Measurements from ENCODE around the gene RSPH6A. TPM values are rescaled to one million over a fixed set of nuclear protein-coding genes. Genes with fewer than 3 reads are reported as not detected.

Gene RSPH6A
- total RNA-seq, 5 donors from 2014 or later (not counting 1 experiment from before 2014, with no cell fraction given) = 0.20 to 0.47 (median 0.38) TPM

DNA sequence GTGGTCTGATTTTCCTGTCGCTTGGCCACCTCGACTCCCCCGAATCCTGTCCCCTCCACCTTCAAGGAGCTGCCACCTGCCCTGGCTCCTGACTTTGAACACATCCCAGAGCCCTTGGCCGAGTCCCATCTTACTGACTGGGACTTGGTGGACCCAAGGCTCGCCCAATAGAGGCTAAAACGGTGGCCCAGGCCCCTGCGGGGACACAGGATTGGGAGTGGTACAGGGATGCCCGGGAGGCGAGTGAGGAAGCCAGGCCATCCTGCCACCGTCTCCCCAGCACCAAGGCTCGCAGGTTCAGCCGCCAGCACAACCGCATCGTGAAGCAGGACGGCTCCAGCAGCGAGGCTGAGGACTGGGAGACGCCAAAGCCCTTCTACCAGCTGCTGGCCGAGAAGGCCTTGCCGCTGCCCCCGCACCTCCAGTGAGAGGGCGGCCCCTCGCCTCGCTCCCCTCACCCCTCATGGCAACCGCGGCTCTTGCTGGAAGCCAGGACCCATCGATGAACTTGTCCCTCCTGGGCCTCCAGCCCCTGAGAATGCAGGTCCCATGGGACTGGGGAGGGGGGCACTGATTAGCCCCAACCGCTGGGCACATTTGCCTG is 51.3 kb downstream of the RSPH6A start:
- Mint-ChIP-seq H3K4me3 (no peak overlapping the region), H3K27ac (no peak overlapping the region), H3K36me3 (no peaks in the 10 kb centered on the region), H3K27me3 (peaks cover 8 to 23% of the 10 kb centered on the region in 2 donors), H3K9me3 (no peaks in the 10 kb centered on the region), H3K4me1 (peaks cover 0 to 3% (median 1%) of the 10 kb centered on the region in 3 donors)
- no peaks in the 10 kb centered on the region for H3K9me3 ChIP-seq
- H3K4me3 ChIP-seq (ENCODE audit: control insufficient read depth in 1 of 2, extremely low read depth in 1 of 2, low read length in 1 of 2) = no peak overlapping the region
- DNase-seq (no peak), ATAC-seq (replicated peaks in 1 of 4) (no peak)
- H3K36me3 ChIP-seq (ENCODE audit: control insufficient read depth in 2 of 2, extremely low read depth in 1 of 2, insufficient read depth in 1 of 2, low read length in 1 of 2) = no peaks in the 10 kb centered on the region
- peaks cover 0 to 12% of the 10 kb centered on the region in 2 experiments for H3K4me1 ChIP-seq (ENCODE audit: control insufficient read depth in 1 of 2, extremely low read depth in 1 of 2, insufficient read depth in 2 of 2, low read length in 2 of 2)
- CTCF ChIA-PET = interaction anchor here in 1 of 2 donors (0.6 kb wide), 1 partner anchor 180 kb away, joined by 3 read pairs; no protein-coding TSS in a partner anchor
- 78% methylated on average over 14 of the region's 27 CpGs for WGBS (ENCODE audit: insufficient coverage)
- H3K27ac ChIP-seq (ENCODE audit: low read length) = no peak overlapping the region
- POLR2A ChIA-PET = interaction anchor here in 1 of 2 donors (0.6 kb wide), 1 partner anchor 344 kb away, joined by 3 read pairs; no protein-coding TSS in a partner anchor
- peaks cover under 1 to 81% of the 10 kb centered on the region in 2 experiments for H3K27me3 ChIP-seq (replicated peaks in 1 of 2; ENCODE audit: control insufficient read depth in 2 of 2, extremely low read depth in 1 of 2, insufficient read depth in 2 of 2, low read length in 1 of 2)

DNA sequence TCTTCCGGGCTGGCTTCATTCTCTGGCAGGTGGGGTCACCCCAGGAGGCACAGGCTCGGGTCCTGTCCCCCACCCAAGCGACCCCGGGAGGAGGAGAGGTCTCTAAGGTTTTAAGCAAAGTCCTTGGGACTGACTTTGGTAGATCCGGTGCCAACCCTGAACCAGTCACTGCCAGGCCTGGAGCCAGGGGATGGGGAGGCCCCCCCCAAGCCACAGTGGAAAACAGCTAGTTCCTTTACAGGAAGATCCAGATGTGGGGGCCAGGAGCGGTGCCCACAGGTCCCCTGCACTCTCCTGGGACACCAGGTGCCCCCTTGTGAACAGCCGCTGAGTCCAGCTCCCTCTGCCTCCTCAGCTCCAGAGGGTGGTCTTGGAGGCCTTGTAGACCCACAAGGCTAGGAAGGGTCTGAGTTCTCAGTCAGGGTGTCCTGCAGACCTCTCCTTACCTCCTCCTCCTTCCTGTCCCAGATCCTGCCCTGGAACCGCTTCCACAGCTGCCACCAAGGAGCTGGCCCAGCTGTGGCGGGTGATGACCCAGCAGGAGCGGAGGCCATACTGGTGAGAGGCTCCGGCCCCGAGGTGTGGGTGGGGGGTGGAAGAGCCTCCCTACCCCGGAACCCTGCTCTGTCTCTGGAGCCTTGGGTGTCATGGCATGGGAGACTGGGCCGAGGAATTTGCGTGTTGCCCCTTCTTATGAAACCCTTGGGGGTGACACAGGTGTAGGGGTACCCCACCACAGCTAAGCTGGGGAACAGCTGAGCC is 52.1 kb downstream of the RSPH6A start:
- Histone ChIP-seq H3K9me3 (no peaks in the 10 kb centered on the region), H3K4me1 (ENCODE audit: control insufficient read depth in 1 of 2, extremely low read depth in 1 of 2, insufficient read depth in 2 of 2, low read length in 2 of 2) (peaks cover 0 to 9% of the 10 kb centered on the region in 2 experiments), H3K27me3 (replicated peaks in 1 of 2; ENCODE audit: control insufficient read depth in 2 of 2, extremely low read depth in 1 of 2, insufficient read depth in 2 of 2, low read length in 1 of 2) (peaks cover 2 to 80% of the 10 kb centered on the region in 2 experiments), H3K36me3 (ENCODE audit: control insufficient read depth in 2 of 2, extremely low read depth in 1 of 2, insufficient read depth in 1 of 2, low read length in 1 of 2) (no peaks in the 10 kb centered on the region), H3K4me3 (ENCODE audit: control insufficient read depth in 1 of 2, extremely low read depth in 1 of 2, low read length in 1 of 2) (no peak overlapping the region), H3K27ac (ENCODE audit: low read length) (no peak overlapping the region)
- DNase-seq (no peak), ATAC-seq (replicated peaks in 1 of 4) (no peak)
- 83% methylated on average over 12 of the region's 15 CpGs for WGBS (ENCODE audit: insufficient coverage)
- H3K27me3 Mint-ChIP-seq = peaks cover 8 to 23% of the 10 kb centered on the region in 2 donors
- no peaks in the 10 kb centered on the region for H3K36me3 Mint-ChIP-seq
- peaks cover 0 to 2% (median 1%) of the 10 kb centered on the region in 3 donors for H3K4me1 Mint-ChIP-seq
- no peak overlapping the region for H3K4me3 Mint-ChIP-seq
- H3K27ac Mint-ChIP-seq = no peak overlapping the region
- no peaks in the 10 kb centered on the region for H3K9me3 Mint-ChIP-seq
- POLR2A ChIA-PET = interaction anchor here in 1 of 2 donors (0.6 kb wide), 1 partner anchor 343 kb away, joined by 3 read pairs; no protein-coding TSS in a partner anchor
- CTCF ChIA-PET = no interaction called here

DNA sequence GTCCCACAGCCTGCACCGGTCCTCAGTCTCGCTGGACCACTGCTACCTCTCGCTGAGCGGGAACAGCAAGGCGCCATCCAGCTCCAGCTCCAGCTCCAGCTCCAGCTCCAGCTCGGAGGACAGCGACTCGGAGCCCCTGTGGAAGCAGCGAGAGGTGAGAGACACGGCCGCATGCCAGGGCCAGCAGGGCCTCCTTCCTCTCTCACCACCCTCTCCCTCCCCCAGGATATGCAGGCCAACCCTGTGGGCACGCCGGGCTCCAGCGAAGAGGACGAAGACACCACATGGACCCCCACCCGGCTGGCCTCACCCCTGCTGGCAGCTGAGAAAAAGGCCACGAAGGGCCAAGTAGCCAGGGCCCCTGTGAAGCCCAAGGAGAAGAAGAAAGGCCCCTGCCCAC is 53.4 kb downstream of the RSPH6A start:
- no peaks in the 10 kb centered on the region for H3K4me1 Mint-ChIP-seq
- ChIA-PET POLR2A (no interaction called here), CTCF (no interaction called here)
- Histone ChIP-seq H3K27me3 (replicated peaks in 1 of 2; ENCODE audit: control insufficient read depth in 2 of 2, extremely low read depth in 1 of 2, insufficient read depth in 2 of 2, low read length in 1 of 2) (peaks cover 2 to 70% of the 10 kb centered on the region in 2 experiments), H3K36me3 (ENCODE audit: control insufficient read depth in 2 of 2, extremely low read depth in 1 of 2, insufficient read depth in 1 of 2, low read length in 1 of 2) (no peaks in the 10 kb centered on the region), H3K27ac (ENCODE audit: low read length) (no peak overlapping the region), H3K9me3 (no peaks in the 10 kb centered on the region), H3K4me1 (ENCODE audit: control insufficient read depth in 1 of 2, extremely low read depth in 1 of 2, insufficient read depth in 2 of 2, low read length in 2 of 2) (no peaks in the 10 kb centered on the region), H3K4me3 (ENCODE audit: control insufficient read depth in 1 of 2, extremely low read depth in 1 of 2, low read length in 1 of 2) (no peak overlapping the region)
- H3K27ac Mint-ChIP-seq = no peak overlapping the region
- H3K9me3 Mint-ChIP-seq = no peaks in the 10 kb centered on the region
- no peak for DNase-seq
- peaks cover 8 to 21% of the 10 kb centered on the region in 2 donors for H3K27me3 Mint-ChIP-seq
- H3K36me3 Mint-ChIP-seq = no peaks in the 10 kb centered on the region
- 75% methylated on average over 12 of the region's 17 CpGs for WGBS (ENCODE audit: insufficient coverage)
- no peak for ATAC-seq (replicated peaks in 1 of 4)
- H3K4me3 Mint-ChIP-seq = no peak overlapping the region

DNA sequence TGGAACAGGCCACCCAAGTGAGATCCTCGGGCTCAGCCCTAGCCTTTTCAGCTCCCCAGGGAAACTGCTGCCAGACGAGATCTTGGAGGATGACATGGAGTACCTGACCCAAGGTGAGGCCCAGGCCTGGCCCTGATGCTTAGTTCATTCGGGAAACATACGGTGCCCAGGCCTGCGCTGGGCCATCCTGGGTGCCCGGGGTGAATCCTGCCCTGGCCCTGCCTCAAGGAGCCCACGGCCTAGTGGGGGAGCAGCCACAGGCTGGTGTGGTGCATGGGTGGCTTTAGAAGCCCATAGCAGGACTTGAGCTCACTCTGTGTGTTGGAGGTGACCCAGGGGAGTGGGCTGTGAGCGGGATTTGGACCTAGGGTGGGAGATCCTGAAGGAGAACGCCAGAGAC is 56.2 kb downstream of the RSPH6A start:
- DNase-seq (no peak), ATAC-seq (replicated peaks in 1 of 4) (no peak)
- Mint-ChIP-seq H3K36me3 (no peaks in the 10 kb centered on the region), H3K27me3 (peaks cover 0 to 11% of the 10 kb centered on the region in 2 donors), H3K4me3 (no peak overlapping the region), H3K4me1 (no peaks in the 10 kb centered on the region), H3K9me3 (no peaks in the 10 kb centered on the region), H3K27ac (no peak overlapping the region)
- H3K27me3 ChIP-seq (replicated peaks in 1 of 2; ENCODE audit: control insufficient read depth in 2 of 2, extremely low read depth in 1 of 2, insufficient read depth in 2 of 2, low read length in 1 of 2) = peaks cover 2 to 42% of the 10 kb centered on the region in 2 experiments
- no peaks in the 10 kb centered on the region for H3K36me3 ChIP-seq (ENCODE audit: control insufficient read depth in 2 of 2, extremely low read depth in 1 of 2, insufficient read depth in 1 of 2, low read length in 1 of 2)
- H3K27ac ChIP-seq (ENCODE audit: low read length) = no peak overlapping the region
- H3K4me1 ChIP-seq (ENCODE audit: control insufficient read depth in 1 of 2, extremely low read depth in 1 of 2, insufficient read depth in 2 of 2, low read length in 2 of 2) = no peaks in the 10 kb centered on the region
- no peak overlapping the region for H3K4me3 ChIP-seq (ENCODE audit: control insufficient read depth in 1 of 2, extremely low read depth in 1 of 2, low read length in 1 of 2)
- H3K9me3 ChIP-seq = no peaks in the 10 kb centered on the region
- ChIA-PET POLR2A (no interaction called here), CTCF (no interaction called here)
- WGBS (ENCODE audit: insufficient coverage) = 79% methylated on average over 8 of the region's 9 CpGs

DNA sequence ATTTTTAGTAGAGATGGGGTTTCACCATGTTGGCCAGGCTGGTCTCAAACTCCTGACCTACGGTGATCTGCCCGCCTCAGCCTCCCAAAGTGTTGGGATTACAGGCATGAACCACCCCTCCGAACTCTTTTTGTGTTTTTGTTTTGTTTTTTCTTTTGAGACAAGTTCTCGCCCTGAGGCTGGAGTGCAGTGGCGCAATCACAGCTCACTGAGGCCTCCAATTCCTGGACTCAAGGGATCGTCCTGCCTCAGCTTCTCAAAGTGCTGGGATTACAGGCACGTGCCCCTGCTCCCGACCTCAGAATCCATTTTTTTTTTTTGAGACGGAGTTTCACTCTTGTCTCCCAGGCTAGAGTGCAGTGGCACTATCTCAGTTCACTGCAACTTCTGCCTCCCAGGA is 57.4 kb downstream of the RSPH6A start:
- H3K27ac ChIP-seq (ENCODE audit: low read length) = no peak overlapping the region
- H3K36me3 ChIP-seq (ENCODE audit: control insufficient read depth in 2 of 2, extremely low read depth in 1 of 2, insufficient read depth in 1 of 2, low read length in 1 of 2) = no peaks in the 10 kb centered on the region
- no peak for DNase-seq
- H3K27ac Mint-ChIP-seq = no peak overlapping the region
- 80% methylated on average over 8 of the region's 9 CpGs for WGBS (ENCODE audit: insufficient coverage)
- H3K9me3 Mint-ChIP-seq = no peaks in the 10 kb centered on the region
- no peak overlapping the region for H3K4me3 ChIP-seq (ENCODE audit: control insufficient read depth in 1 of 2, extremely low read depth in 1 of 2, low read length in 1 of 2)
- H3K4me1 Mint-ChIP-seq = no peaks in the 10 kb centered on the region
- CTCF ChIA-PET = no interaction called here
- no peak for ATAC-seq (replicated peaks in 1 of 4)
- POLR2A ChIA-PET = no interaction called here
- peaks cover 2 to 30% of the 10 kb centered on the region in 2 experiments for H3K27me3 ChIP-seq (replicated peaks in 1 of 2; ENCODE audit: control insufficient read depth in 2 of 2, extremely low read depth in 1 of 2, insufficient read depth in 2 of 2, low read length in 1 of 2)
- H3K4me3 Mint-ChIP-seq = no peak overlapping the region
- H3K36me3 Mint-ChIP-seq = no peaks in the 10 kb centered on the region
- H3K9me3 ChIP-seq = no peaks in the 10 kb centered on the region
- H3K4me1 ChIP-seq (ENCODE audit: control insufficient read depth in 1 of 2, extremely low read depth in 1 of 2, insufficient read depth in 2 of 2, low read length in 2 of 2) = no peaks in the 10 kb centered on the region
- peaks cover 0 to 11% of the 10 kb centered on the region in 2 donors for H3K27me3 Mint-ChIP-seq

DNA sequence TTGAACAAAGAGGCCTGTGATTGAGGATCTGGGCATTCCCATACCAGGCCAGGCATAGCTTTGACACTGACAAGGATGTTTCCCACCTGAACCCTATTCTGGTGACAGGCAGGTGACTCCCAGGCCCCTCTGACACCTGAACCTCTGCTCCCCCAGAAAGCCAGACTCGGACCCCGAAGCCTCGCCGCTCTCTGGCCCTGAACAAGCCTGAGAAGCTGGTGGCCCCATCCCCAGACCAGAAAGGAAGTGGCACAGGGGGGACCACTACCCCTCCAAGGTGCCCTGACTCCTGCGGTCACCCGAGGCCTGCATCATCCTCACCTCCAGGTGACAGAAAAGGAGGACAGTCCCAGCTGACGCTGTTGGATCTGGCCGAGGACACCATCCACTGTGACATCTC is 60.8 kb downstream of the RSPH6A start:
- ATAC-seq (replicated peaks in 1 of 4) (no peak), DNase-seq (no peak)
- Histone ChIP-seq H3K4me3 (ENCODE audit: control insufficient read depth in 1 of 2, extremely low read depth in 1 of 2, low read length in 1 of 2) (no peak overlapping the region), H3K9me3 (no peaks in the 10 kb centered on the region), H3K36me3 (ENCODE audit: control insufficient read depth in 2 of 2, extremely low read depth in 1 of 2, insufficient read depth in 1 of 2, low read length in 1 of 2) (no peaks in the 10 kb centered on the region), H3K27me3 (replicated peaks in 1 of 2; ENCODE audit: control insufficient read depth in 2 of 2, extremely low read depth in 1 of 2, insufficient read depth in 2 of 2, low read length in 1 of 2) (peaks cover 2 to 8% of the 10 kb centered on the region in 2 experiments), H3K27ac (ENCODE audit: low read length) (no peak overlapping the region), H3K4me1 (ENCODE audit: control insufficient read depth in 1 of 2, extremely low read depth in 1 of 2, insufficient read depth in 2 of 2, low read length in 2 of 2) (no peaks in the 10 kb centered on the region)
- Mint-ChIP-seq H3K27me3 (peaks cover 0 to 9% of the 10 kb centered on the region in 2 donors), H3K4me1 (no peaks in the 10 kb centered on the region), H3K36me3 (no peaks in the 10 kb centered on the region), H3K4me3 (no peak overlapping the region), H3K27ac (no peak overlapping the region), H3K9me3 (no peaks in the 10 kb centered on the region)
- CTCF ChIA-PET = interaction anchor here in 1 of 2 donors (1.3 kb wide), 1 partner anchor 16 kb away, joined by 4 read pairs; no protein-coding TSS in a partner anchor
- POLR2A ChIA-PET = no interaction called here
- 94% methylated on average over 8 of the region's 8 CpGs for WGBS (ENCODE audit: insufficient coverage)

All from T-cell (primary cell).